GM19455 (cell line): ENCODE measurements around the gene TNIK.

Experiments
- ATAC-seq: cut with Tn5 transposase; IDR thresholded peaks from one replicate; pipeline ENCODE4 v1.9.1; 2021; ENCODE audit not compliant: unreplicated experiment

Gene TNIK

GRCh38 chr3:171058873-171059603, 401.2 kb downstream of the TNIK start:
- ATAC-seq = no peak

- no peak for ATAC-seq
These were observed 402.1 kb downstream of the TNIK start for GRCh38 chr3:171058058-171058457.

- ATAC-seq = no peak
These were observed 403.1 kb downstream of the TNIK start for GRCh38 chr3:171057072-171057471.

- no peak for ATAC-seq
These were observed 403.7 kb downstream of the TNIK start for GRCh38 chr3:171056528-171056927.

DNA sequence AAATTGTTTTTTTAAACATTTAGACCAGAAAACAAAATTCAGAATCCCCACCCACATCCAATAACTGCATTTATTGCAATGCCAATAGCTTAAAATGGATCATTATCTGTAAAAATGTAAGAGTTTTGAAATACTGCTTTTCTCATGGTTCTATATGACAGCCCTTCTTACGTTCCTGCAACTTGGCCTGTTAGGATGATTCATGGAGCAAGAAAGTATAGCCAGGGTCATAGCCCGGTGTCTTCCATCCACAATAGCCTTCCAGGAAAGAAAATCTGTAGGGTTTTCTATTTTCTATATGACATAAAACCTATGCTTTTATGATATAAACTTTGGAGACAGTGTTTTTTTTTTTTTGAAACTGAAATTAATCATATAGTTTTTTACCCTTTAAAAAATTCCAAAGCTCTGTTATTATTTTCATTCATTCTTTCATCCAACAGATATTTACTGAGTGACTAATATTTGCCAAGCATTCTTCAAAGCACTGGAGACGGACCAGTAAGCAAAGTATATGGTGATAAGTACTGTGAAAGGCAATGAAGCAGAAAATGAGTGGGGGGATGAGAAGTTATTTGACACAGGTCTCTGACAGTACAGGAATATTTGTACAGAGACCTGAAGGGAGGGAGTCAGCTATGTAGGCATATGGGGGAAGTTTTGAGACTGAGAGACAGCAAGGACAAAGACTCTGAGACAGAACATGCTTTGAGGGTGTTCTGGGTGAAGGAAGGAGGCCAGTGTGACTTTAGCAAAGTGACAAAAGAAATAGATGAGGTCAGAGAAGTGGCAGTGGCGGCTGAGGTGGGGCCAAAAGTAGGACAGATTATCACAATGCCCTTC, 404.6 kb downstream of the TNIK start:
- ATAC-seq = no peak

GRCh38 chr3:171054921-171055320, 405.3 kb downstream of the TNIK start:
- no peak for ATAC-seq

DNA sequence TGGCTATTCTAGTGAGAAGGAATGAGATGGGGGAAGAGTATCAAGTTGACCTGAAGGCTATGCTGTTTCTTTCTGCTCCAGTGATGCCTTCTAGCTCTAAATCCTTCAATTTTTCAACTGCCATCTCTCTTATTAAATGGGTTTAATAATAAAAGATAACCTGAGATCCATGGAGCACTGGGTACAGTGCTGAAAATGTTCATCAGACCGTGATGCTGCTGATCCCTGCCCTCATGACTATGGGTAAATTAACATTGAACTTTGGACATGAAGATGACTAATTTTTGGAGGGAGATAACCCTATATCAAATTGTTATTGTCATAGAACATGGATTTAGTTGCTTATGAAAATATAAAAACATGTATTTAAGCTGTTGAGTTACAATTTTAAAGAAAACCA, 406.0 kb downstream of the TNIK start:
- no peak for ATAC-seq

DNA sequence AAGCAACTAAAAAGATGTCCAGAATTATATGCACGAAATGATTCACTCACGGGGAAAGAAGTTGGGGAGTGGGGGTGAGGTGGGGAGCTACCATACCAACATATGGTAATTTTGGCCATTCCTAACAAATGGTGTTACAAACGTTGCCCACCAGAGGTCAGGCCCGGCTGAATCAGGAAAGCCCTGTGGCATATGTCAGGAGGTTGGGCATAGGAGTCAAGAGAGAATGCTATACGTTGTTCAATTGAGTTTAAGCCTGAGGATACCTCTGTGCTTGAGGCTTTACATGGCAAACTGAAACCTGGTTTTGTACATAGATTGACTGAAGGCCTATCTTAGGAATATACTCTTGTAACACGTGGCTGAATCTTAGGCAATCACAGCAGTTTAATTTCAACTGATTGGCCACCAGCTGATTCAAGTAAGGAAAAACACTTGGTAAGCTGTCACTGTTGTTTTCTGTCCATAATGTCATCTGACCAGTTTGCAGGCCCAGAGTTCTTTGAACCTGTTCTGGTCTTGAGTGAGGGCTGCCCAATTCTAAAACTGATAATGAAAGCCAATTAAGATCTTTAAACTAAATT, 410.3 kb downstream of the TNIK start:
- ATAC-seq = peak; percentile 85

GRCh38 chr3:171046760-171047159, 413.4 kb downstream of the TNIK start:
- ATAC-seq = no peak

- ATAC-seq = no peak
These were observed 415.1 kb downstream of the TNIK start for GRCh38 chr3:171044835-171045793.

GRCh38 chr3:171044384-171044783, 415.8 kb downstream of the TNIK start:
- no peak for ATAC-seq

- no peak for ATAC-seq
These were observed 420.5 kb downstream of the TNIK start for GRCh38 chr3:171039674-171040073.

GRCh38 chr3:171038342-171038741, 421.9 kb downstream of the TNIK start:
- ATAC-seq = no peak

DNA sequence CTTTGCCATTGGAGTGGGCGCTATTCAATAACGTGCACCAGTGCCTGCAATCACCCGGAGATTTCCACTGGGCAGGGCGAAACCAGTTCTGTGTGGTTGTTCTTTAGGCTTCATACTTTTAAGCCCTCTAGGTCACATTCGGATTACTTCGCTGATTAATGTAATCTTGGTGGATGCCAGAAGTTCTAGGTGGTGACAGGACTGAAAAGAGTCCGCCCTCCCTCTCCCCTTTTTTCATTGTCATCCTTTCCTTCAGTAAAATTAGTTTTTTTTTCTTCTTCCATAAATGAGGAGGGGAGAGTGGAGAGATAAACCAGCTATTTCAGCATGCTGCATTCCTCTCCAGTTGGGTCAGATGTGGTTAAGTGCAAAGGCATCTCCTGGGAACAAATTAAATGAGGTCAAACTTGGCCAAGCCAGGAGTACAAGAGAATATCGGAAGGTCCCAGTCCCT, 431.4 kb downstream of the TNIK start:
- no peak for ATAC-seq

DNA sequence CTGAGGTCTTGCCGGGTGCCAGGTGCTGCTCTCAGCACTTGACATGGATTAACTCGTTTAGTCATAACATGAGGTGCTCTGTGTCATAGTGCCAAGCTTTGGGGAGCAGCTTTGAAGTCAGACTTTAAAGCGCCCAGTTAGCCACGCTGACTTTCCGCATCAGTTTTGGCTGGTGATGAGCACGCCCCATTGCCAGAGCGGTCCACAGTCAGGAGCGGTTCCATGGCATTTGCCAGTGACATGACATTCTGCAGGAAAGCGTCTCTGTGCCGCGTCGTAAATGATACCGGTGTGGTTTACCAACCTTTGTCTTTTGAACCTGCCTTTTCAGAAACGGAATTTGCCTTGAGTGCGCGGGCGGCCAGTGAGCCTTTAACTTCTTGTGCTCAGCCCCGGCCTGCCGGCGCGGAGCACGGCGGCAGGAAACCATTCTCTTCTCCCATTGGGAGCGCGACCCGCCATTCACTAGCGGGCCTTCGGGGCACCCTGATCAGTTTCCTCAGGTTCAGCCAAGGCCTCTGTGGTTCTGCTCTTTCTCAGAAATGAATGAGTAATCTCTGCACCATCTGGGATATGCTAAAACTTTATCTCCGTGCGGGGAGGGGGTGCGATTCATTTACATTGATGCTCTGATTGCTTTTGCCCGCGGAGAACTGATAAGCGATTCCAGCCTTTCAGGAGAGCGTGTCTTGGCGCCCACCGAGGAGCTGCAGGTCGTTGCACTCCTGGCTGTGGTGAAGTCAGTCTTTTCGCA, 432.0 kb downstream of the TNIK start:
- no peak for ATAC-seq

- ATAC-seq = no peak
These were observed 433.5 kb downstream of the TNIK start, which contains the start of gene SLC2A2 for GRCh38 chr3:171026597-171027293. Gene SLC2A2, minus strand, starts transcription at chr3:171026720. Its CDS starts 50 bp downstream, at chr3:171026670.

DNA sequence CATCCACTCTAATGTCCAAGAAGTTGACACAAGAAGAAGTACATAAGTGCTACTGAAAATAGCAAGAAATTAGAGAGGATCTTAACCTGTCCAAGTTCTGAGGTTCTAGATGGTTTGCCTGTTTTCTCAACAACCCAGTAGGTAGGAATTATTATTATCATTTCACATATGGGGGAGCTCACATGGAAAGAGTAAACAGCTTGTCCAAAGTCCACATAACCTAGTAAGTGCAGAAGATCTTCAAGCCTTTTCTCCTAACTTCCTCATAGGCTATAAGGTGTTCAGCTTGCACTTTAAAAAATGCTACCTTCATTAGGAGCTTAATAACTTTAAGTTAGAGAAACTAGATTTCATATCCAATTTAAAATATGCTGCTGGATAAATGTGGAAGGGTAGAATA, 436.6 kb downstream of the TNIK start:
- ATAC-seq = no peak

- ATAC-seq = no peak
These were observed 438.8 kb downstream of the TNIK start for GRCh38 chr3:171021377-171021776.
